Neural progenitor cell (in vitro differentiated cells): Measurements from ENCODE around the gene PPP2R5C.

ENCODE experiments used
- CTCF ChIP-seq: fragments of 200-600 bp; sonication (generic); IDR thresholded peaks from 2 replicates; pipeline ENCODE4 v1.5.1; 2017; ENCODE audit warnings: antibody characterized with exemption, mild to moderate bottlenecking
- EZH2 ChIP-seq: fragments of 200-600 bp; sonication (generic); IDR thresholded peaks from 2 replicates; pipeline ENCODE4 v1.6.1; 2017; ENCODE audit warnings: antibody characterized with exemption, mild to moderate bottlenecking, moderate library complexity

DNA sequence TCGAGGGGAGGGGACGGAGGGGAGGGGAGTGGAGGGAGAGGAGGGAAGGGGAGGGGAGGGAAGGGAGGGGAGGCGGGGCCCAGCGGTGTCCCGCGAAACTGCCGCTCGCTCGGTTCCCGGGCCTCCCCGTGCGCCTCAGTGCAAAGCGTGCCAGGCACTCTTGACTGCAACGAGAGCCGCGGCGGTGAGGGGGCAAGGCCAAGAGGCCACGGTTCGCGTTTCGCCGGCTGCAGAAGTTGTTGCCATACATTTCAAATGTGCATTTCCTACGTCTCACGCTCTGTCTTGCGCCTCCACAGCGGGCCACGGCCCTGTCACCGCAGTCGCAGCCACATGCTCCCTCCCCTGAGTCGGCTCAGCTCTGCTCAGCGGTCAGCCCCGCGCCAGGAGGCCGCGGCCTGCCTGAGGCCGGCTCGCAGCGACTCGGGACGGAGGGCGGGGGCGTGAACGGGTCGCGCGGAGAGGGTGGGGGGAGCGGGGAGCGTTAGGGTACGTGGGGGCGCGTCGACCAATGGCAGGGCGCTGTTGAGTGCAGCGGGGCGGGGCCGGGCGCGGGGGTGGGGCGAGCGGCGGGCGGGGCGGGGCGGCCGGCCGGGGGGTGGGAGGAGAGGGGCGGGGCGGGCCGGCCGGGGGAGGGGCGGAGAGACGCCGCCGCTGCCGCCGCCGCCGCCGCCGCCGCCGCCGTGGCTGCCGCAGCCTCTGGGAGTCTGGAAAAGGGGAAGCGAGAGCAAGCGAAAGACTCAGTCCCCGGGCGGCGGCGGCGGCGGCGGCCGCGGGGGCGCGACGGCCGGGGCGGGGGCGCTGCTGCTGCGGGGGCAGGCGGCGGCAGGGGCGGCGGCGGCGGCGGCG lies at the start of gene PPP2R5C:
- TF ChIP-seq CTCF, result no peak
- no peak for TF ChIP-seq EZH2
